ENCODE results near the gene HAL. TPM values are rescaled to one million over a fixed set of nuclear protein-coding genes. Genes with fewer than 3 reads are reported as not detected.

The HAL gene
- under 0.01 and 0.22 TPM in 2 replicates for total RNA-seq

GRCh38 chr12:95996034-95996658 lies at the start of gene HAL:
HAL (minus strand) TSS chr12:95996344; CDS start chr12:95995910, 434 bp downstream.
- DNase-seq (ENCODE audit: low read depth in 2 of 2) = no peak

GRCh38 chr12:96045566-96045965 lies 49.4 kb upstream of the HAL start:
- DNase-seq (ENCODE audit: low read depth in 2 of 2) = no peak

- DNase-seq (ENCODE audit: low read depth in 2 of 2) = no peak
Measured at GRCh38 chr12:96044943-96045290, 48.8 kb upstream of the HAL start.

- DNase-seq (ENCODE audit: low read depth in 2 of 2) = peak in 1 of 2 donors; percentile 43
Measured at GRCh38 chr12:96044017-96044942, 48.1 kb upstream of the HAL start.

GRCh38 chr12:96041181-96041580 lies 45.0 kb upstream of the HAL start:
- no peak for DNase-seq (ENCODE audit: low read depth in 2 of 2)

GRCh38 chr12:96040305-96041133 lies 44.4 kb upstream of the HAL start:
- no peak for DNase-seq (ENCODE audit: low read depth in 2 of 2)

- DNase-seq (ENCODE audit: low read depth in 2 of 2) = no peak
Measured at GRCh38 chr12:96039516-96039915, 43.4 kb upstream of the HAL start.

GRCh38 chr12:96036765-96037455 lies 40.8 kb upstream of the HAL start:
- DNase-seq (ENCODE audit: low read depth in 2 of 2) = no peak

GRCh38 chr12:96035283-96036236 lies 39.4 kb upstream of the HAL start, which contains the start of gene LTA4H:
LTA4H (minus strand) TSS chr12:96035587; CDS start chr12:96035519, 68 bp downstream.
- DNase-seq (ENCODE audit: low read depth in 2 of 2) = peak; percentile 98 to 99

GRCh38 chr12:96034621-96035282 lies 38.6 kb upstream of the HAL start:
- peak; percentile 8 to 59 for DNase-seq (ENCODE audit: low read depth in 2 of 2)

- DNase-seq (ENCODE audit: low read depth in 2 of 2) = peak in 1 of 2 donors; percentile 13
Measured at GRCh38 chr12:96033549-96034389, 37.6 kb upstream of the HAL start.

GRCh38 chr12:96029826-96030225 lies 33.7 kb upstream of the HAL start:
- peak in 1 of 2 donors; percentile 63 for DNase-seq (ENCODE audit: low read depth in 2 of 2)

- no peak for DNase-seq (ENCODE audit: low read depth in 2 of 2)
Measured at GRCh38 chr12:96028538-96028937, 32.4 kb upstream of the HAL start.

- no peak for DNase-seq (ENCODE audit: low read depth in 2 of 2)
Measured at GRCh38 chr12:96026331-96026730, 30.2 kb upstream of the HAL start.

- DNase-seq (ENCODE audit: low read depth in 2 of 2) = no peak
Measured at GRCh38 chr12:96025518-96025917, 29.4 kb upstream of the HAL start.

- DNase-seq (ENCODE audit: low read depth in 2 of 2) = no peak
Measured at GRCh38 chr12:96020314-96021003, 24.3 kb upstream of the HAL start.

GRCh38 chr12:96015672-96016071 lies 19.5 kb upstream of the HAL start:
- peak; percentile 54 to 71 for DNase-seq (ENCODE audit: low read depth in 2 of 2)

All from lung microvascular endothelial cell (primary cell).